Right atrium auricular region (tissue), 2 donors: ENCODE measurements around the gene MCHR1. TPM values are rescaled to one million over a fixed set of nuclear protein-coding genes. Genes with fewer than 3 reads are reported as not detected.
A peak's percentile ranks its signal among the peaks of the same experiment; 100 is the strongest.
"Not testable (repeated sequence)": the region's sequence is repeated elsewhere in the genome, so short reads cannot be mapped to it uniquely, and the experiment has no call there.

Experiments
- DNase-seq: peaks from one replicate; pipeline ENCODE4 v3.0.0-alpha.2; 2019; ENCODE audit warnings: low spot score
- H3K27ac ChIP-seq, 2 donors: fragments of 200-600 bp; sonication (generic); 1 replicate in 1 of 2; 2 replicates in 1 of 2; pipeline ENCODE4 v1.5.1; 2016 to 2019
- H3K27me3 ChIP-seq, 2 donors: fragments of 200-600 bp; sonication (generic); one replicate each; pipeline versions ENCODE4 v1.5.1 to v1.6.0; 2017 to 2019
- H3K36me3 ChIP-seq: fragments of 200-600 bp; sonication (generic); one replicate; pipeline ENCODE4 v1.5.1; 2016
- H3K4me1 ChIP-seq, 2 donors: fragments of 200-600 bp; sonication (generic); one replicate each; pipeline versions ENCODE4 v1.5.1 to v1.6.0; 2017 to 2019
- H3K4me3 ChIP-seq, 2 donors: fragments of 200-600 bp; sonication (generic); 1 replicate in 1 of 2; 2 replicates in 1 of 2; pipeline ENCODE4 v1.5.1; 2017 to 2019; ENCODE audit warnings: mild to moderate bottlenecking in 1 of 2, moderate library complexity in 1 of 2
- H3K9me3 ChIP-seq, 2 donors: fragments of 200-600 bp; sonication (generic); one replicate each; pipeline ENCODE4 v1.5.1; 2019
- total RNA-seq, 2 donors: library from RNA; depleted of rRNA; stranded (reverse); fragments of >200 nt; gene quantifications; one replicate each; pipeline ENCODE4 v1.1.0, GENCODE V29; 2016
- TF ChIP-seq, protein P1 (sequence below), 2 donors: fragments of 200-600 bp; sonication (generic); IDR thresholded peaks; one replicate each; pipeline ENCODE4 v1.5.1; 2019; ENCODE audit warnings: antibody characterized with exemption in 2 of 2

MCHR1 gene
- total RNA-seq, 2 donors from 2014 or later: 2.0 TPM; not detected in 1

- Histone ChIP-seq H3K4me1 (peaks cover 0 to 40% of the 10 kb centered on the region in 2 donors), H3K4me3 (no peak overlapping the region), H3K27ac (peak overlapping the region; percentile 95 to 97), H3K9me3 (no peaks in the 10 kb centered on the region), H3K27me3 (no peaks in the 10 kb centered on the region), H3K36me3 (no peaks in the 10 kb centered on the region)
- DNase-seq: no peak
- TF ChIP-seq, protein P1, sequence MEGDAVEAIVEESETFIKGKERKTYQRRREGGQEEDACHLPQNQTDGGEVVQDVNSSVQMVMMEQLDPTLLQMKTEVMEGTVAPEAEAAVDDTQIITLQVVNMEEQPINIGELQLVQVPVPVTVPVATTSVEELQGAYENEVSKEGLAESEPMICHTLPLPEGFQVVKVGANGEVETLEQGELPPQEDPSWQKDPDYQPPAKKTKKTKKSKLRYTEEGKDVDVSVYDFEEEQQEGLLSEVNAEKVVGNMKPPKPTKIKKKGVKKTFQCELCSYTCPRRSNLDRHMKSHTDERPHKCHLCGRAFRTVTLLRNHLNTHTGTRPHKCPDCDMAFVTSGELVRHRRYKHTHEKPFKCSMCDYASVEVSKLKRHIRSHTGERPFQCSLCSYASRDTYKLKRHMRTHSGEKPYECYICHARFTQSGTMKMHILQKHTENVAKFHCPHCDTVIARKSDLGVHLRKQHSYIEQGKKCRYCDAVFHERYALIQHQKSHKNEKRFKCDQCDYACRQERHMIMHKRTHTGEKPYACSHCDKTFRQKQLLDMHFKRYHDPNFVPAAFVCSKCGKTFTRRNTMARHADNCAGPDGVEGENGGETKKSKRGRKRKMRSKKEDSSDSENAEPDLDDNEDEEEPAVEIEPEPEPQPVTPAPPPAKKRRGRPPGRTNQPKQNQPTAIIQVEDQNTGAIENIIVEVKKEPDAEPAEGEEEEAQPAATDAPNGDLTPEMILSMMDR (IDR thresholded peaks at IDR 0.05): no peak
Observed at GRCh38 chr22:40653361-40653760, 25.9 kb upstream of the MCHR1 start.

DNA sequence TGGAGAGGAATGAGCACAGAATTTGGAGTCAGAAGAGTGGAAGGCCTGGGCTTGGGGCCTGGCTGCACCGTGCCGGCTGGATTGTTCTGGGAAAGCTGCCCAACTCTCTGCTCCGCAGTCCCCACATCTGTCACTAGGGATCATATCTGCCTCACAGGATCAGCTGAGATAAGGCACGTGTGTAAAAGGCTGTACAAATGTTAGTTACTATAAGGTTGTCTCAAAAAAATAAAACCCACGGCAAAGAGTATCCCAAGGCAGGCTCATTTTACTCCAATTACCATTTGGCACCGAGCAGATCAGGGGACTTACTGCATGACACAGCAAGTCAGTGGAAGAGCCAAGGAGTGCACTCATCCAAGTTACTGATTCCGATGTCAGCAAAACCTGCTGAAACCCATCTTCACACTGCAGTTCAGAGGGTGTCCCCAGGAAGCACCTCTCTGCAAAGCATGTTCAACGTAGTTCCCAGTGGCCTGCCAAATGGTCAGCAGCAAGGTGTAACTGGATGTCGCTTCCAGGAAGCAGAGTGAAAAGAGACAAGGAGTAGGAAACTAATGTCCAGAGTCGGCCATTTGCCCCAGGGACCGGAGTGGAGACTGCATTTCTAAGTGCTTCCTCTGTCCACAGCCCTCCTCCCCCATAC, 24.6 kb upstream of the MCHR1 start:
- Histone ChIP-seq H3K36me3 (no peaks in the 10 kb centered on the region), H3K4me3 (no peak overlapping the region), H3K9me3 (no peaks in the 10 kb centered on the region), H3K27me3 (no peaks in the 10 kb centered on the region), H3K4me1 (peaks cover 0 to 40% of the 10 kb centered on the region in 2 donors), H3K27ac (peak overlapping the region; percentile 87 to 97)
- DNase-seq: peak; percentile 69
- TF ChIP-seq, protein P1 (IDR thresholded peaks at IDR 0.05): no peak

- not testable (repeated sequence) for H3K36me3 ChIP-seq, DNase-seq, H3K27ac ChIP-seq, H3K4me3 ChIP-seq, H3K9me3 ChIP-seq, H3K27me3 ChIP-seq
- H3K4me1 ChIP-seq: peaks cover 0 to 39% of the 10 kb centered on the region in 2 donors
Observed at GRCh38 chr22:40655941-40656340, 23.3 kb upstream of the MCHR1 start.

- DNase-seq, H3K9me3 ChIP-seq, H3K27me3 ChIP-seq, H3K36me3 ChIP-seq, H3K4me3 ChIP-seq, H3K27ac ChIP-seq: not testable (repeated sequence)
- H3K4me1 ChIP-seq: peaks cover 0 to 33% of the 10 kb centered on the region in 2 donors
Observed at GRCh38 chr22:40656651-40657050, 22.6 kb upstream of the MCHR1 start.

- H3K9me3 ChIP-seq: no peaks in the 10 kb centered on the region
- no peaks in the 10 kb centered on the region for H3K36me3 ChIP-seq
- H3K4me1 ChIP-seq: peaks cover 0 to 14% of the 10 kb centered on the region in 2 donors
- no peak for DNase-seq
- H3K27me3 ChIP-seq: no peaks in the 10 kb centered on the region
- no peak overlapping the region for H3K4me3 ChIP-seq
- TF ChIP-seq, protein P1 (IDR thresholded peaks at IDR 0.05): no peak
- H3K27ac ChIP-seq: no peak overlapping the region
Observed at GRCh38 chr22:40659166-40659565, 20.1 kb upstream of the MCHR1 start.

- H3K4me3 ChIP-seq: no peak overlapping the region
- H3K4me1 ChIP-seq: peaks cover 0 to 14% of the 10 kb centered on the region in 2 donors
- no peaks in the 10 kb centered on the region for H3K36me3 ChIP-seq
- no peaks in the 10 kb centered on the region for H3K9me3 ChIP-seq
- TF ChIP-seq, protein P1 (IDR thresholded peaks at IDR 0.05): no peak
- no peaks in the 10 kb centered on the region for H3K27me3 ChIP-seq
- no peak overlapping the region for H3K27ac ChIP-seq
- DNase-seq: no peak
Observed at GRCh38 chr22:40660730-40661129, 18.6 kb upstream of the MCHR1 start.

GRCh38 chr22:40661671-40662070, 17.6 kb upstream of the MCHR1 start:
- no peak for DNase-seq
- TF ChIP-seq, protein P1 (IDR thresholded peaks at IDR 0.05): no peak
- H3K36me3 ChIP-seq: no peaks in the 10 kb centered on the region
- H3K4me3 ChIP-seq: no peak overlapping the region
- H3K27ac ChIP-seq: no peak overlapping the region
- no peaks in the 10 kb centered on the region for H3K9me3 ChIP-seq
- no peaks in the 10 kb centered on the region for H3K27me3 ChIP-seq
- H3K4me1 ChIP-seq: peaks cover 0 to 23% of the 10 kb centered on the region in 2 donors
